ENCODE results near the gene BMF.
"Not testable (repeated sequence)": the region's sequence is repeated elsewhere in the genome, so short reads cannot be mapped to it uniquely, and the experiment has no call there.

Gene BMF

DNA sequence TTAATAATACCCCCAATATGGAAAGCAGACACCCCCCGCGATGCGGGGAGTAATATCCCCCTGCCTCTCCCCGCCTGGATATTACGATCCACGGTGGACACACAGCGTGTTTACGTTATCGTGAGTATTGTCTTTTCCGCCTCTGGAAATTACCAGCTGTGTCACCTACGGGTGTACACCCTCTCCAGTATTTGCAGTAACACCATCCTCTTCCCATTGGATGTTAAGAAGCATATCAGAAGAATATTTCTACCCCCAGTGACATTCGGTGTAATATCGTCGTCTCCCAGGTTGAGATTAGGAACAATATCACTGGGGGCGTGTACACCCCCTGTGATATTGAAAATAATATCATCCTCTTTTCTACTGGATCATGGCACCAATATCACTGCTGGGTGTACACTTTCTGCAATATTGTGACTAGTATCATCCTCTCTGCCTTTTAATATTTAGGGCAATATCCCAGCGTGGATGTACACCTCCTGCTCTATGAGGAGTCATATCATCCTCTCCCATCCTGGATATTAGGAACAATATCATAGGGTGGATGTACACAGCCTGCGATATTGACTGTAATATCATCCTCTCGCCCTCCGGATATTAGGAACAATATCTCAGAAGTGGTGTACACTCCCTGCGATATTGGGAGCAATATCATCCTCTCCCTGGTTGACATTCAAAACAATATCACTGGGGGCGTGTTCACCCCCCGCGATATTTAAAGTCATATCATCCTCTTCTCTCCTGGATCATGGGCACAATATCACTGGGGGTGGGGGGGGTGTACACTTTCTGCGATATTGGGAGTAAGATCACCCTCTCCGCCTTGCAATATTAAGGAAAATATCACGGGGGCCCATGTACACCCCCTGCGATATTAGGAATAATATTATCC, 20.3 kb upstream of the BMF start:
- DNase-seq (ENCODE audit: low spot score), result no peak

DNA sequence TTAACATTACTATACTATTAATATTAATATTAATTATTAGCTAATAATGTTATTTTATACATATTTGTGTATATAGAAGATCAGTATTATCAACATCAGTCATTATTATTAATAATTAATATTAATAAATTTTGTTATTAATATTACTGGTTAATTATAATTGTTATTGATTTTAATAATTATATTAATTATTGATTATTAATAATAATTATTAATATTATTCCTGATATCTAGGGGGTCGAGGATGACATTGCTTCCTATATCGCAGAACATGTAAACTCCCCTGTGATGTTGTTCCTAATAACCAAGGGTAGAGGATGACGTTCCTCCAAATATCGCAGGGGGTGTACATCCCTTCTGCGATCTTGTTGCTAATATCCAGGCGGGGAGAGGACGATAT, 17.3 kb upstream of the BMF start:
- no peak for DNase-seq (ENCODE audit: low spot score)

DNA sequence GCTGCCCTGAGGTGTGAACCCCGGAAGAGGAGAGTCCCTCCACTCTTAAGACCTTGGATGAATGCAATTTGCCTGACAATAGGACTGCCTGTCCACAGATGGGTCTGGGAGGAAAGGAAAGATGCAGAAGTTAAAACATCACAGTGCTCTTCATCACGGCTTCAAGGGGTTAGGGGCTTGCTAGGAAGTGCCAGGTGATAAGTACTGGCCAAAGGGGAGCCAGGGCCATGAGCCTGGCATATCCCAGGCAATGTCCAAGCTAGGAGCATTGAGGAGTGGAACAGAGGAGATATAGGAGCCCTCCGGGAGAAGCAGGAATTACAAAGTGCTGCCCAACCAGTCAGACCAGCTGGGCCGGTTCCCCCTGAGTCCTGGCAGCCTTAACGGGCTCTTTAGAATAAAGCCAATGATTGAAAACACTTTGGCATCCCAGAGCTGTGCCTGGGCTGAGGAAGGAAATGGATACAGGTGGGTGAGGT, 16.2 kb upstream of the BMF start:
- DNase-seq (ENCODE audit: low spot score), result not testable (repeated sequence)

DNA sequence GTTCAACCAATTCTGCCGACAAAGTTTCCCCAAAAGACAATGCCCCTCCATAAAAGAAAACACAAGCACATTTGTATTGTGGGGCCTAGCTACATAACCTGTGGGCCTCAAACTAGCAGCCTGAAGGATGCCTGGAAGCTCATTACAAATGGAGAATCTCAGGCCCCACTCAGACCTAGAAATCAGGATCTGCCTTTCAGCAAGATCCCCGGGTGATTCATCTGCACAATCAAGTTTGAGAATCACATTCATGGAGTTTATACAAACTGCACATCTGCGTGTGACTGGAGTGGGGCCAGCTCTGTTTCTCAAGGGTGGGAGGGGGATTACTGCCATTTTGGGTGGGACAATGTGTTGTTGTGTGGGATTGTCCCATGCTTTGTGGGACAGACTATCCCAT, 15.7 kb upstream of the BMF start:
- DNase-seq (ENCODE audit: low spot score), result not testable (repeated sequence)

DNA sequence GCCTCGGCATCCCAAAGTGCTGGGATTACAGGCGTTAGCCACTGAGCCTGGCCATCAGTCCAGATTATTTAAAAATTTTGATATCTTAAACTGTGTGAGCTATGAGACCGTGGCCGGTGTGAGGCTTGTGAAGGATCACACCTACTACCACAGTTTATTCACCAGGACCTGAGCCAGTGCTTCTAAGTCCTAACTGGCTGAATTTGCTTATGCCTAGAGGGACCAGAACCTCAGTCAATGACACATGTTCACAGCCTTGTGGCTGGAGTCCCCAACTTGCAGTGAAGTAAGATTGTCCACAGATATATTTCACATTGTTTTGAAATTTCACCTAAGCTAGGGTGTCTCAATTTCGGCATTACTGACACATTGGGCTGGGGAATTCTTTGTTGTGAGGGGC, 15.2 kb upstream of the BMF start:
- DNase-seq (ENCODE audit: low spot score), result not testable (repeated sequence)

DNA sequence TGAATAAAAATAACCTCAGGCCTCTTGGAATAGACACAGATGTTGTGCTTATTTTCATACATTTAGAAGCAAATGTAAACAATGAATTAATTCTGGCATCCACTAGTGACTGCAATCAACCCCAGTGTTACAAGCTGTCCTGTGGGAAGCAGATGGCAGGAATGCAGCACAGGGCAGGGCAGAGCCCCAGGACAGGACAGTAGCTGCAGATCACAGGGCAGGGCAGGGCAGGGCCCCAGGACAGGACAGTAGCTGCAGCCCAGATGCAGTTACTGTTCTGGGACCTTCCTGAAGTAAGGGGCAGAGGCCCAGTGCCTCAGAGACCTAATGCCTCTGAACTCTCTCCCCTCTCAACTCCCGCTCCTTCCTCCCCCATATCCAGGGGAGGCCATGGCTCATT, 14.3 kb upstream of the BMF start:
- DNase-seq (ENCODE audit: low spot score), result not testable (repeated sequence)

DNA sequence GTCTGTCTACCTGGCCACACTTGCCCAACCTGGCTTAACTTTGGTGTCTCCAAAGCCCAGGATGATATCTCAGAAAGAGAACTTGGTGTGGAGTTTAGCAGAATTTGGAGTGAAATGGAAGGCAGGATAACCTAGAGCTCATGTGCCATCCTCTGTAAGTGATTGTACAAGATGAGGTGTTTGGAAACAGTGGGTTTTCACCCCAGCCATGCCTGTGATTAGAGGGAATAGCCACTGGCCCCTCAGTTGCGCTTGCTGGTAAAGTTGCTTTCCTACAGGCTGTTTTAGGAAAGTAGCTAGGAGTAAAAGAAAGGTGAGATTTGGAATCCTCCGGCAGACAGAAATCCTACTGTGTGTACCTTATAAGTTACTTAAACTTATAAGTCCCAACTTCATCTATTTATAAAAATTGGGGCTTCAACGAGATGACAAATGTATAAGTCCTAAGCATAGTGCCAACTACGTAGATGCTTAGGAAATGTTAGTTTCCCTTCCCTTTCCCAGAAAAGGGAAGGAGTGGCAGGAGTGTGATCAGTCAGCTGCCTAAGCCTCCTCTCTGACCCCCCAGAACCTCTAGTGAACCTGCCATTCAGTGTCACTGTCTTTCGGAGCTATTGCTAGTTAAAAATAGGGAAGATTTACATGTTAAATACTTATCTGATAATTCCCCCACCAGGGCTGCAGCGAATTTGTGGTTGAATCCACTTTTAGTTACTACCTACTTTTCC, 13.4 kb upstream of the BMF start:
- no peak for DNase-seq (ENCODE audit: low spot score)

DNA sequence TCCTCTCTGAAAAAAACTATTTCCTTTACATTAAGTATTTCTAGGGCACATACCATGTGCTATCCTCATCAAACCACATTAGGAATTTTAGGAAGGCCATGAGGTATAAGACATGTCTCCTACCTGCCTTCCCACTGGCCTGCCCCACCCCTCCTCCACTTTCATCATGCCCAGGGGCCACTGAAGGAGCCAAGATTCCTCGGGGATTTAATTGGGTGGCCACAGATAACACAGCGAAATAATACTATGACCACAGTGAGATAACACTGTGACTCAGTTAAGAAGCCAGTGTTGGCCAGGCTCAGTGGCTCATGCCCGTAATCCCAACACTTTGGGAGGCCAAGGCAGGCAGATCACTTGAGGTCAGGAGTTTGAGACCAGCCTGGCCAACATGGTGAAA, 9.8 kb upstream of the BMF start:
- no peak for DNase-seq (ENCODE audit: low spot score)

DNA sequence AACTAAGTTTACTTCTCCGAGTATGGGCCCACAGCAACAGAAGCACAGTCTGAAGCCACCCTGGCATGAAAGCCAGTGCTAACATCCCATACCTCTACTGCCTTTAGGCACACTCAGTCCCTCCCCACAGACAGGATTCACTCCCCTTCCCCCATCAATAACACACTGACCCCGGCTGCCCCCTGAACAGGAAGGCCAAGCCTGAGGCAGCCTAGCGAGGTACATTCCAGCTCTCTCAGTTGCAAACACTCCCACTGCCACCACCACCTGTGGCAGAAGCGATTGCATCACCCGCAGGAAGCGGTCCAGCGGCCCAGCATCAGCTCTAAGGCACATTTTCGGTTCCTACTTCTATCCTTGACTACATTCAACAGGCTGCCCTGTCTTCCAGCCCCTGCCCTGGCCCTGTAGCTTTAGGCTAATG, 7.0 kb upstream of the BMF start:
- no peak for DNase-seq (ENCODE audit: low spot score)

DNA sequence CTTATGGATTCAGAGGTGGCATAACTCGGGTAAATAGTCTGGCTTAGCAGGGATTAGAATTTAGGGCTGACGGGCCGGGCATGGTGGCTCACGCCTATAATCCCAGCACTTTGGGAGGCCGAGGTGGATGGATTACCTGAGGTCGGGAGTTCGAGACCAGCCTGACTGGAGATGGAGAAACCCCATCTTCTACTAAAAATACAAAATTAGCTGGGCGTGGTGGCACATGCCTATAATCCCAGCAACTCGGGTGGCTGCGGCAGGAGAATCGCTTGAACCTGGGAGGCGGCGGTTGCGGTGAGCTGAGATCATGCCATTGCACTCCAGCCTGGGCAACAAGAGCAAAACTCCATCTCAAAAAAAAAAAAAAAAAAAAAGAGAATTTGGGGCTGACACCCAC, 6.4 kb upstream of the BMF start:
- not testable (repeated sequence) for DNase-seq (ENCODE audit: low spot score)

DNA sequence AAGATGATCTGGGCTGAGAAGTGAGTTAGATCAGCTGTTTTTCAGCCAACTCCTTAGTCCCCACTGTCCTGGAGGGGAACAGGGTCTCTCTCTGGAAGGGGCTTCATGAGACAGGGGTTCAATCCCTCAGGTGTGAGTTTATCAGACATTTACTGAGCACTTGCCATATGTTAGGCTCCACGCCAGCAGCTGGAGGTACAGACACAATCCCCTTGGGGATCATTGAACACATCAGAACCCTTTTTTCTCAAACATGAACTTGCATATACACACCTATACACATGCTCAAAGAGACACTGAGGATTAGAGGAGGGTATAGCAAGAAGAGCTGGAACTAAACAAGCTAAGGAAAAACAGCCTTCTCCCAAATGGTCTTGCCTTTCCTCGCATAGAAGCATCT, 5.5 kb upstream of the BMF start:
- no peak for DNase-seq (ENCODE audit: low spot score)

DNA sequence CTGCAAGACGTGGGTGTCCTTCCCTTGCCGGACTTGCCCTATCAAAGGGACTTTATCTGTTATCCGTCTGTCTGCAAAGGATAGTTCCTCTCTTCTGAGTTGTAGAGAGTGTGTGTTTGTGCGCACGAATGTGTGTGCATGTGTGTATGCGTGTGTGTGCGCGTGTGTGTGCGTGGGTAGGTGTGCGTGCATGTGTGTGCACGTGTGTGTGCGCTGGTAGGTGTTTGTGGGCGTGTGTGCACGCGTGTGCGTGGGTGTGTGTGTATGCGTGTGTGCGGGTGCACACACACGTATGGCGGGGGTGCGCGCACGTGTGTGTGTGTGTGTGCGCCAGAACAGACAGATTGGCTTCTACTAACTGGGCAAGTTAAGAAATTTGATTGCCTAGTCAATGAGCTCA, 4.1 kb upstream of the BMF start:
- no peak for DNase-seq (ENCODE audit: low spot score)

DNA sequence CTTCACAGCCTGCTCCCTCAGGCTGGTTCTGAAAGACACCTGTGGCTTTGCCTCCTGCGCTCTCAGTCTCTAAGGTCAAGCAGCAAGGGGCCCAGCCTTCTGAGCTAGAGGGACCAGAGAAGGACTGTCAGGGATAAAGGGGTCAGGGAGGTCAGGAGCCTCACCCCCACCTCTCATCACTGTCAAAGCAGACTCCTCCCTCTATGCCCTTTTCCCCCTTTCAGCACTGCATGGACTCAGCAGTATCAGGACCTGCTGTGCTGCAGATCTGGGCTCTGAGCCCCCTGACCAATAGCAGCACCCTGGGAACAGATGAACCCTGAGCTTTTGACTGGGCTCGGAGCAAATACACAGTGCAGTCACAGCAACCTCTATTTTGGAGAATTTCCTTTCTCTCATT, 3.2 kb upstream of the BMF start:
- DNase-seq (ENCODE audit: low spot score), result no peak

DNA sequence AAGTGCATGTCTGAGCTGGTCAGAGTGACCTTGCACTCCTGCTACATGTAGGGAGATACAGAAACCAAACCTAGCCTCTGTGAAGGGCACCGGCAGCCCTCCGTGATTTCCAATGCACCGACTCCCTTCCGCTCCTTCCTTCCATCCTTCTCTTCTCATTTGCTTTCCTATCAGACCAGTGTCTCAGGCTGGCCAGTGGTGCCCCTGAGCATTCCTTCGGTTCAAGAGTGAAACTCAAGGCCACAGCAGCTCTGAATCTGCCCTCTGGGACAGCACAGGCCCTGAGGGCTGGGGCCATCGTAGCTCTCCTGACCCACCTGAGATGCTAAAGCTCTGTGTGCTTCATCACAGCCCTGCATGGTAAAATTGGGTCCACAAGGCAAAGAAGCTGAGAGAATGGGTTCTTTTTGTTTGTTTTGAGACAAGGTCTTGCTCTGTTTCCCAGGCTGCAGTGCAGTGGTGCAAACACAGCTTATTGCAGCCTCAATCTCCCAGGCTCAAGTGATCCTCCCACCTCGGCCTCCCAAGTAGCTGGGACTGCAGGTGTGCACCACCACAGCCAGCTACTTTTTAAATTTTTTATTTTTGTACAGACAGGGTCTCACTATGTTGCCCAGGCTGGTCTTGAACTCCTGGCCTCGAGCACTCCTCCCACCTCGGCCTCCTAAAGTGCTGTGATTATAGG, 2.3 kb upstream of the BMF start:
- no peak for DNase-seq (ENCODE audit: low spot score)

DNA sequence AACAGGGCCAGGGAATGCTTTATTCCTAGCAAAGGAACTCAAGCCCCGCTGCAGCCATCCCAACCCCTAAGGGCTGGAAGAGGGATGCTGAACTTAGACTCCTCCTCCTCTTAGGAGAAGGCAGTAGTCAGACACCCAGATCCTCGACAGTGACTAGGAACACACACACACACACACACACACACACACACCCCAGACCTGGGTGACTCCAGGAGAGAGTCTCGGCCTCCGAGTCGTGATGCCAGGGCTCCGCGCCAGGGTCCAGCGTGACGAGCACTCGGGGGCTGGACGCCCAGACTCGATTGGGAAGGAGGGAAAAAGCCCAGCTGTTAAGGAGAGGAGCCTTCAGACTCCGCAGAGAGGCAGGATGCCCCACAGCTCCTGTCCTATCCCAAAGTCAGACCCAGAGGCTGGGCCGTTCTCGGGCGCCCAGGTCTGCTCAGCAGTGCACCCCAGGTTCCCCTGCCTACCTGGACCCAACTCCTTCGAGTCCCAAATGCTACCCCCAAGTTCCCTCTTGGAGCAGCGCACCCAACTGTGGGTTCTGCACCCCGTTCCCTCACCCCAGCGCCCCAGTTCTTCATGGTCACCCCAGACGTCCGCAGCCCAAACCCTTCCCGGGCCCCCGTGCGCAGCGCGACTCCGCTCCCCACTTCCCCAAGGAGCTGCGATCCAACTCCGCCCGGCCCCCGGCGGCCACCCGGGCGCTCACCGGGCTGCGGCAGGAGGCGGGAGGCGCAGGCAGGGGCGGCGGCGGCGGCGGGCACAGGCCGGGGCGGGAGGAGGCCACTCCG, 421 bp downstream of the BMF start:
- DNase-seq (ENCODE audit: low spot score), result peak; percentile 72

DNA sequence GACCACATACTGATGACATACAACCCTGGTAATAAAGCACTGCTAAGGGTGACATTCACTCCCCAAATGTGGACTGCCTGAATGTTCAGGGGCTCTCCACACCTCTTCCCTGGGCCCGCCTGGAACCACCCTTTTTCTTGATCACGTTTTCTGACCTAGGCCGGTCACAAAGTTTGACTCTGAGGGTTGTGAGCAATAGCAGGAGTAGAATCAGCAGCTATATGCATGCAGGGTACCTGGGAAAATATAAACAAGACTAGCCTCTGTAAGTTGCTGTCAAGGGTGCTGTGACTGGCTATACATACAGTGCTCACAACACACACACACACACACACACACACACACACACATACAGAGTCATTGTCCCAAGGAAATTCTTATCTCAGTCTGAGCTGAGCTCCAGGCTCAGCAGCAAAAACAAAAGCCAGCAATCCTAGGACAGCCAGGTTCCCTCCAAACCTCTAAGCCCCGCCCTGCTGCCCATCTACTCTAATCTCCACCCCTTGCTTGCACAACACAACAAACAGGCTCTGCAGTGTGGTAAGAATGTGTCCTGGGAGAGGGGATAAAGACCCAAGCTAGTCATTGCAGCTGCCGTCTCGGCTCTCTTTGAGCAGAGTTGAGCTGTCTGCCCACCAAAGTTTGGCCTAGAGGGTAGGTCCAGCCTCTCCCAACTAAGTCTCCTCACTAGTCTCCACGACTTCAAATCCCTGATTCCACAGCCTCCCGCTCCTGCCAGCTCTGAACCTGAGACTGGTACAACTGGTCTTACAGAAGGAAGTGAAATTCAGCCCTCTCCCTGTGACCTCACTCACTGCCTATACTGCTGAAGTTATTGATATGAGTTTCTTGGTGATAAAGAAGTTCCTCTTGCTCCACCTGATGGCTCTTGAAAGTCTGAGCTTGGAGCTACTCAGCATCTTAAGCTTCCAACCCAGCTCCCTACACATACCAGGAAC, 2.2 kb downstream of the BMF start:
- DNase-seq (ENCODE audit: low spot score), result no peak

DNA sequence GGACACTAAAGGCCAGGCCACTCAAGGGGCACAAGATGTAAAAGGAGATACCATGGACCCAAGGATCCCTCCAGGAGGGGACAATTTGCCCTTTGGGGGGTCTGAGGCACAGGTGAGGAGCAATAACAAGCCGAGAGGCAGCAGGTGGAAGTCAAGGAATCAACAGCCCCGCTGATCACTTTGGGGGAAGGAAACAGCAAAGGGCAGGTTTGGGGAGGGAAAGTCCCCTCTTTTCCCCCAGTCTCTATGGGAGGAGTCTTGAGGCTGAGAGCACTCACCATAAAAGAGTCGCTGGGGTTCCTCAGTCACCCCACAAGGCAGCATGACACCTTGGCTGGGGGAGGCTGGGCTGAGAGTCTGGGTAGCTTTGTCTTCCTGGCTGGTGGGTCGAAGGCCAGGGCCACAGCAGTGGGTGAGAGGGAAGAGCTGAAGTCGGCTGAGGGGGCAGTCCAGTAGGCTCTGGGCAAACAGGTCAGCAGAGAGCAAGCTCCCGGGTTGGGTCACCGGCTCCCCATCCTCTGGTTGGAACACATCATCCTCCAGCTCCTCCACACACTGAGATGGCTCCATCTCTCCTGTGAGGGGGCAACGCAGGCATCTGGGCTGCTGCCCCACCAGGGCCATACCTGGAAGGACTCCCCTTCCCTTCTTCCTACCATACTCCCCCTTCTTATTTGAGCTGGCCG, 3.0 kb downstream of the BMF start:
- no peak for DNase-seq (ENCODE audit: low spot score)

DNA sequence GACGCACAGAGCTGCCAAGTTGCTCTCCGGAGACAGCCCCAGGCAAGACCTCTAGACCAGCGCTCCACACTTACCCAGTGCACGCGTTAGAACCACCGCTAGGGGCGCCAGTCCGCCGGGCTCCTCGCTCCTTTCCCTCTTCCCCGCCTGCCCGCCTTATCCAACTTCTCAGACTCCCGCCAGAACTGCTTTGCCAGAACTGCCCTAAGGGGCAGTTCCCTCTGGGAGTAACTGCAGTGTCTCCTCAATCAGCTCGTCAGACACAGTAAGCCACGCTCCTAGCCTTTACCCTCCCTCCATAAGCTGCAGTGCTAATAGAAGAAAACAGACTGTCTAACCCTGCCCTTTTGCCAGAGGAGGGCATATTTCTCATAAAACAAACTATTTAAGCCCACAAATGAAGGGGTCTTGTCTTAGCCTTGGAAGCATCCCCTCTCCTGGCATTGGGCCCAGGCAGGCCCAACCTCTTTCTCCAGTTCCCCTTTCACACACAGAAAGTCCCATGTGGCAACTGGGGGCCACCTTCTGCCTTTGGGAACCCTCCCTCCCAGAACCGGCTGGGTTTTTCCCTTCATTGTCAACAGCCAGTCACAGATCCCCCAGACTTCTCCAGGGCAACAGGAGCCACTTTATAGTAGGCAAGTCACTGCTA, 3.7 kb downstream of the BMF start:
- DNase-seq (ENCODE audit: low spot score), result peak; percentile 85

DNA sequence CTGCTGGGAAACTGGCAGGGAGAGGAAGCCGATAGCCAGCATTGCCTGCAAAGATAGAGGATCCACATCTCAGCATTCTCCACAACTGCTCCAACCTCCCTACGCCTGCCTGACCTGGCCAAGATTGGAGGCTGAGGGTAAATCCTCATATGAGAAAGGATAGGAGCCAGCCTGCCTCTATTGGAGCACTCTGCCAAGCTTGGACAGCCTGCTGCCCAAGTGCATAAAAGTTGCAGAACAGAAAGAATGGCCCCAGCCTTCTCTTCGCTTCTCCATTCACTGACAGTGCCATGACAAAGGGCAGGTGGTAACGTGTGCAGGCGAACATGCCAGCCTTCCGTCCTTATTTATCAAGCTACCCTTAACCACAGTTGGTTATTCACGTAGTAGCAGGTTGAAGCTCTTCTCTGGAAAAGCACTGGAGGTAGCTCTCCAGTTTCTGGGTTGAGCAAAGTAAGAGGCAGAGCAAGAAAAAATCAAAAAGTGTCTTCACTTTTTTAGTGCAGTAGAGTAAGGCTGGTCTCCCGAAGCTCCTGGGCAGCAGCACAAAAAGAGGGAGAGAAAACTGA, 4.3 kb downstream of the BMF start:
- no peak for DNase-seq (ENCODE audit: low spot score)

Data from AG08396 (cell line).